HG03103 (cell line): ENCODE data around the gene RHBDF1.
A peak's percentile ranks its signal among the peaks of the same experiment; 100 is the strongest.
"Not testable (repeated sequence)": the region's sequence is repeated elsewhere in the genome, so short reads cannot be mapped to it uniquely, and the experiment has no call there.

Experiments used
- ATAC-seq: cut with Tn5 transposase; IDR thresholded peaks from one replicate; pipeline ENCODE4 v1.9.1; 2021; ENCODE audit warnings: low read depth; ENCODE audit not compliant: unreplicated experiment

The RHBDF1 gene

DNA sequence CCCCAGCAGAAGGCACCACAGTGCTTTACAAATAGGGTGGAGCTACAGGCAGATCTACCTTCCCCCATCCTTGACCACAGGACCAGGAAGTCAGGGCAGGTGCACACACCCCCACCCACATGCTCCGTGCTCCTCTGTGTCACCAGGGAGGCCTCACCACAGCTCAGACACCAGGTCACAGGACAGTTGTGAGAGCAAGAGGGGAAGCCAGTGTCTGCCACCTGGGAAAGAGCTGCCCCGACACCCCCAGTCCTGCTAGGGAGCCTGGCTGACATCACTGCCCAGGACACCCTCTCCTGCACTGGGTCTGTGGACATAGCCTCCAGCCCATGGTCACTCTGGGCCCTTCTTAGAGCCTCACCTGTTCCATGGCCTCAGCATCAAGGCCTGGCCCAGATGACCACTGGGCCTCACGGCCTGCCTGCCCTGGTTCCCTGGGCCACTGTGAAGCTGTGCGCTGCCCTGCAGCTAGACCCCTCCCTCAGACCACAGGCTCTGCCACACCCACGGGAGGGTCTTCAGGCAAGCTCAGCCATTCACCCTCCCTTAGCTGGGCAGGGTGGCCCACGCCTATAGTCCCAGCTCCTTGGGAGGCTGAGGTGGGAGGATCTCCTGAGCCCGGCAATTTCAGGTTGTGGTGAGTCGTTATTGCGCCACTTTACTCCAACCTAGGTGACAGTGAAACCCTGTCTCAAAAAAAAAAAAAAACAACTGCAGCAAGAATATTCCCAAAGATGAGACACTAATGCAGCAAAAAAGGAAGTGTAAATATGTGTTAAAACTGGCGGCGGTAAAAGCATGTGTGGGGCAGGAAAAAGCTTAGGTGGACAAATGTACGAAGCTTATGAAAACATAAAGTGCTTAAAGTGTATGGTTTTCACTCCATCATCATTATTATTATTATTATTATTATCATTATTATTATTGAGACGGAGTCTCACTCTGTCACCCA, 33.2 kb downstream of the RHBDF1 start:
- peak; percentile 69 for ATAC-seq

DNA sequence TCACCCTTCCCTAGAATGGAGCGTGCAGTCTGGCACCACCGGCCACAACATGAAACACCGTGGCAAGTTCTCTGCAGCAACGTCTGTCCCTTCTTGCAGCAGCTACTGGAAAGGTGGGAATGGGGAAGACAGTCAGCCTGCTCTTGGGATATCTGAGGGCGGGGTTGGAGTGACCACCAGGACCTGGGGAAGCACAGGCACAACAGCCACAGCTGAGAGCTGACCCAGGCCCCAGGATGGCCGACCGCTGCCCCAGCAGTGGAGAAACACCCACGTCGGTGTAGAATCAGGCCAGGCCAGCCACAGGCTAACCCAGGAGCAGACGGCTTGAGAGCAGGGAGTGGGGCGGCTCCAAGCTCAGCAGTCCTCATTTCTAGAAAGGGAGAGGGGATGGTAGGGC, 34.2 kb downstream of the RHBDF1 start:
- not testable (repeated sequence) for ATAC-seq

DNA sequence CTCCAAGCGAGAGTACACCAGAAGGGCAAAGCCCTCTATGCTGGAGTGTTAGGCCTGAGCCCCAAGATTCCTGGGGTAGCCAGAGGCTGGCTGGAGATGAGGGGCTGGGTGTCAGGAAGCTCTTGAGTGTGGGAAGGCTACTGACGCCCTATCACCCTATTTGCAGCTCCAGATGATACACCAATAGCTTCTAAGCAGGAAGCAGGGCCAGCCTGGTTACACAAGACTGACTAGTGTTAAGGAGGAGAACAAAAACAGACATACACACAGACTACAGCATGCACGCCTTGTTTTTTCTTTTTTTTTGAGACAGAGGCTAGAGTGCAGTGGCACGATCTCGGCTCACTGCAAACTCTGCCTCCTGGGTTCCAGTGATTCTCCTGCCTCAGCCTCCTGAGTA, 34.9 kb downstream of the RHBDF1 start:
- ATAC-seq, result no peak

- ATAC-seq, result no peak
Observed at GRCh38 chr16:36336-36984, 36.0 kb downstream of the RHBDF1 start.

GRCh38 chr16:35678-36305, 36.6 kb downstream of the RHBDF1 start:
- ATAC-seq, result no peak

- ATAC-seq, result no peak
Observed at GRCh38 chr16:35011-35677, 37.3 kb downstream of the RHBDF1 start.

DNA sequence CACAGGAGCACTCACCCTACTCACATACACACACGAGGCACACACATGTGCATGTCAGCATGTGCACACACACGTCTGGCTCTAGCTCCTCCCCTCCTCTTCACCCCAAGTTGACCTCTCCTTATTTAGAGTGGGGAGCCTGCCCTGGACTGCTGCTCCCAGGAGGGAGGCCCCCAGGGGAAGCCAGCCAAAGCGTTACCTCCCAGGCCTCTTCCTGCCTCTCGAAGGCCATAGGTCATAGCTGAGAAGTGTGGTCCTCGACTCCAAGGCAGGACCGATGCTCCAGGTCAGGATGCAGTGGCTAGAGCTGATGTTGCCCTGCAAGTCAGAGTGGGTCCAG, 37.8 kb downstream of the RHBDF1 start:
- no peak for ATAC-seq

GRCh38 chr16:33877-34647, 38.4 kb downstream of the RHBDF1 start:
- no peak for ATAC-seq

DNA sequence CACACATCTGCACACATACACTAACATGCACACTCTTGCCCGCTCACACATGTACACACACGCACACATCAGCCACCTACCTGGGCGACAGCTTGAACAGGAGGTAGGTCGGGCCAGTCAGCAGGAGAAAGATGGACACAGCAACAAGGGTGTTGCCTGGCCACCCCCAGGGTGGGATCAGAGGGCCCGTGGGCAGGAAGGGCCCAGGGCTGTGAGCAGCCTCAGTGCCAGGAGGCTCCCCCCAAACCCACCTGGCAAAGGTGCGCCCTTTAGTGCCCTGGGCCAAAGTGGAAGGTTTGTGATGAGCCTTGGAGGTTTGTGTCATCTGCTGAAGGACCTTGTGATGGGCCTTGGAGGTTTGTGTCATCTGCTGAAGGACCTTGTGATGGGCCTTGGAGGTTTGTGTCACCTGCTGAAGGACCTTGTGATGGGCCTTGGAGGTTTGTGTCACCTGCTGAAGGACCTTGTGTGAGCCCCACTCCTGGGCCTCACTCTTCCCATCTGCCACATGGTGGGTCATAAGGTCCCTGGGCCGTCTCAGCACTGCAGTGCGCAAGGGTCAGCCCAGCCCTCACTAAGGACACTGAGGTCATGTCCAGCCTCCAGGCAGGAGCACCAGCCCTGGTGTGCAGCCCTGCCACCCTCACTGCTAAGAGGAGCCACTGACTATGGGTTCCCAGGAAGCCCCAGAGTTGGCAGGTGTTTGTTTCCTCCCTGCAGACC, 39.1 kb downstream of the RHBDF1 start:
- not testable (repeated sequence) for ATAC-seq

GRCh38 chr16:30627-31026, 41.8 kb downstream of the RHBDF1 start:
- not testable (repeated sequence) for ATAC-seq

DNA sequence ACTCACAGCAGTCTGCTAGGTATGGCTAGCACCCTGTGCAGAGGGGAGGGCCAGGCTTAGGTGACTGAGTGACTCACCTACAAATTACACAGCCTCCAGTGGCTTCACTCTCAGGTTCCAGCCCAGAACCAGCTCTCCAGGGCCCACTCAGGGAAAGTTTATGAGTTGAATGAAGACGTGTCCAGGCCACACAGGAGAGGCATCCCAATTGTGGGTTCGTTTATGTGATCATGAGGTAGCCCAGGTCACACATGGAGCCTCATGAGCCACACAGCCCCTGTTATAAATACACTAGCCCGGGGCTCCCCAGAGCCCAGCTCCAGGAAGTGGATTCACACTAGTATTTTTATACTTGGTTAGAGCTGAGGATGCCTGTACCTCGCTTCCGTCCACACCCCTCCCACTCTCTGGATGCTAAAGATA, 46.5 kb downstream of the RHBDF1 start:
- not testable (repeated sequence) for ATAC-seq

GRCh38 chr16:24151-24550, 48.3 kb downstream of the RHBDF1 start:
- ATAC-seq, result not testable (repeated sequence)

DNA sequence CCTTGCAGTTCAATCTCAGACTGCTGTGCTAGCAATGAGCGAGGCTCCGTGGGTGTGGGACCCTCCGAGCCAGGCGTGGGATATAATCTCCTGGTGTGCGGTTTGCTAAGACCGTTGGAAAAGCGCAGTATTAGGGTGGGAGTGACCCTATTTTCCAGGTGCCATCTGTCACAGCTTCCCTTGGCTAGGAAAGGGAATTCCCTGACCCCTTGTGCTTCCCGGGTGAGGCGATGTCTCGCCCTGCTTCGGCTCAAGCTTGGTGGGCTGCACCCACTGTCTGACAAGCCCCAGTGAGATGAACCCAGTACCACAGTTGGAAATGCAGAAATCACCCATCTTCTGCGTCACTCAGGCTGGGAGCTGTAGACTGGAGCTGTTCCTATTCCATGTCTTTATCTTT, 51.5 kb downstream of the RHBDF1 start:
- not testable (repeated sequence) for ATAC-seq

- ATAC-seq, result not testable (repeated sequence)
Observed at GRCh38 chr16:17062-17765, 55.2 kb downstream of the RHBDF1 start.

GRCh38 chr16:10772-11171, 61.7 kb downstream of the RHBDF1 start:
- ATAC-seq, result not testable (repeated sequence)

DNA sequence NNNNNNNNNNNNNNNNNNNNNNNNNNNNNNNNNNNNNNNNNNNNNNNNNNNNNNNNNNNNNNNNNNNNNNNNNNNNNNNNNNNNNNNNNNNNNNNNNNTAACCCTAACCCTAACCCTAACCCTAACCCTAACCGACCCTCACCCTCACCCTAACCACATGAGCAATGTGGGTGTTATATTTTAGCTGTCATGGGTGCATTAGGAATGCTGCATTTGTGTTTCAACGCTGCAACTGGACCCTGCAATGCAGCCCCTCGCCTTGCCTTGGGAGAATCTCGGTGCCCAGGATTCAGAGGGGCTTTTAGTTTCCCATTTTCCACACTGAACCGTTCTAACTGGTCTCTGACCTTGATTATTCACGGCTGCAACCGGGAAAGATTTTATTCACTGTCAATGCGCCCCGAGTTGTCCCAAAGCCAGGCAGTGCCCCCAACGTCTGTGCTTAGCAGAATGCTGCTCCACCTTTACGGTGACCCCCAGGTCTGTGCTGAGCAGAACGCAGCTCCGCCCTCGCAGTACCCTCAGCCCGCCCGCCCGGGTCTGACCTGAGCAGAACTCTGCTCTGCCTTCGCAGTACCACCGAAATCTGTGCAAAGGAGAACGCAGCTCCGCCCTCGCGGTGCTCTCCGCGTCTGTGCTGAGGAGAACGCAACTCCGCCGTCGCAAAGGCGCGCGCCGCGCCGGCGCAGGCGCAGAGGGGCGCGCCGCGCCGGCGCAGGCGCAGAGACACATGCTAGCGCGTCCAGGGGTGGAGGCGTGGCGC, 62.3 kb downstream of the RHBDF1 start:
- no peak for ATAC-seq
